HG02759 (cell line): ENCODE measurements around the gene CCDC187.
"Not testable (repeated sequence)": the region's sequence is repeated elsewhere in the genome, so short reads cannot be mapped to it uniquely, and the experiment has no call there.

Experiments used
- ATAC-seq: cut with Tn5 transposase; IDR thresholded peaks from one replicate; pipeline ENCODE4 v1.9.1; 2021; ENCODE audit warnings: mild to moderate bottlenecking, moderate library complexity; ENCODE audit not compliant: unreplicated experiment

The CCDC187 gene

DNA sequence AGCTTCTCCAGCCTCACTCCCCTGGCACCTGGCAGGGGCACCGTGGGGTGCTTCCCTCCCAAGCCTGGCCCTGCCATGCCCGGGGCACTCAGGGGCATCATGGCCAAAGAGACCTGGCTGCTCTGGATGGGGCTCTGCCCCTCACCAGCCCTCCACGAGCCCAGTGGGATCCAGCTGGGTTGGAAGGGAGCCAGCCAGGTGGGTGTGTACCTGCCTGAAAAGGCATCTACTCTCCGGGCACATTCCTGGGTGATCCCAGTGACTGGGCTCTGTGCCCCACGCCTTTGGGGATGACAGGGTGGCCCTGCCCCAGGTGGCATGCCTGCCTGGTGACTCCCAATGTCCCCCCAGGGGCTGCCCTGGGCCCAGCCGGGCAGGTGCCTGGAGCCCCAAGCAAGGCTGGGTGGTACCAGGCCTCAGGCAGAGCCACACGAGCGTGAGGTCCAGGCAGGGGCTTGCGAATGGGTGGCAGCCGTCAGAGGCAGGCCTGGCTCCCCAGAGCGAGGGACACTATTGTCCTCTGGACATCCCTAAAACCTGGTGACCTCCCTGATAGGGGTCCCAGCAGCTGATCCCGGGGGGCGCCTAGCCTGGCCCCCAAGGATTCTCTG, 24.2 kb upstream of the CCDC187 start:
- ATAC-seq: no peak

GRCh38 chr9:136327304-136327974, 23.5 kb upstream of the CCDC187 start, which contains the start of gene GPSM1:
Gene GPSM1, plus strand, starts transcription at chr9:136327539. Its CDS starts 157 bp downstream, at chr9:136327696.
- ATAC-seq: no peak

- no peak for ATAC-seq
These were observed 22.9 kb upstream of the CCDC187 start for GRCh38 chr9:136326761-136327303.

GRCh38 chr9:136326061-136326760, 22.3 kb upstream of the CCDC187 start:
- no peak for ATAC-seq

- no peak for ATAC-seq
These were observed 21.5 kb upstream of the CCDC187 start for GRCh38 chr9:136325358-136325757.

DNA sequence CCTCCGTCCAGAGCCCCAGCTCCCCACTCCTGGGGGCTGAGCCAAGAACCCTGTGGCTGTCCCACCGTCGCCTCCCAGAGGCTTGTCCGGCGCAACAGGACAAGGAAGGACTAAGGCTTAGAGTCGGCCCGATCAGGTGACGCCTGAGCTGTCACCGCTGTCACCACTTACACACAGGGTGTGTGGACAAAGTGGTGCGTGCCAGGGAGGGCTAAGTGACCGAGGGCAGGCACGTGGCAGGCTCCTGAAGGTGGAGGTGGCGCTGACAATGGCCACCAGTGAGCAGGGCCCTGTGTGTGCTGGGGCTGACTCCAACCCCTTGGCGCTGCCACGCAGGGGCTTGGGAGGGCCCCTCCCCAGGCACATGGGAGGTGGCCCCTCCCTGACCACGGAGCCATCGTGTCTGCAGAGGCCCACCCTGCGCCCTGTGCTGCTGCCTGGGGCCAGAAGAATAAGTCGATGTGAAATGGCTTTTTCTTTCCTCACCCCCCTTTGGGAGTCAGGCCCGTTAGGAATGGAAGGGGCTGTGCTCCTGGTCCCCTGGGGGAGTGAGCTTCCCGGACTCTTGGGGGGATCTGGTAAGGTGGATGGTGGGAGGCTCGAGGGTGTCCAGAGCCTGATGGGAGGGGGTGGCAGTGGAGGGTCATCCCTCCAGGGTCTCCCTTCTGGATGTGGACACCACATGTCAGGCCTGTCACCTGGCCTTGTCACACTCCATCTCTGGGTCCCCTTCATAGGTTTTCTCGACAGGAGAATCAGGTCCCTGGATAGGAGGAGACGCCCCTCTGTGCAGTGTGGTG, 20.8 kb upstream of the CCDC187 start:
- ATAC-seq: no peak

- ATAC-seq: no peak
These were observed 19.5 kb upstream of the CCDC187 start for GRCh38 chr9:136323371-136323789.

DNA sequence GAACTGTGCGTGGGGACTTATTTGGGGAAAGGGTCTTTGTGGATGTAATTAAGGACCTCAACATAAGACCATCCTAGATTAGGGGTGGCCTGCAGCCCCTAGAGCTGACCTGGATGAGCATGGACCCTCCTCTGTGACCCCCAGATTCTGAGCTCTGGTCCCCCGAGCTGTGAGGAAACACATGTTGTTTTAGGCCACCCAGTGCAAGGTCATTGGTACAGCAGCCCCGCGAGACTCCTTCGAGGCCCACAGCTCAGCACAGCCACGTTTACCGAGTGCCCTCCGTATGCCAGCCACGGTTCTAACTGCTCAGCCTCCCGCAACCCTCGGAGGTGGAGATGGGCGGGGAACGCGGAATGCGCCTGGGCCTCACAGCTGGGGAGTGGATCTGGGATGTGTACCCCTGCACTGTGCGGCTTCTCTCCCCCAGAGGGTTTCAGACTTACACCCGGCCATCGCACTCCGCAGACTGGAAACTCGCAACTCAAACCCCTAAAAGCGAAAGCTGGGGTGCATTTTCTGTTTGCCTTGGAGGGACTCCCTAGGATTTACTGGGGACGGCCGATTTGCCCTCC, 18.9 kb upstream of the CCDC187 start:
- no peak for ATAC-seq

GRCh38 chr9:136321561-136321960, 17.7 kb upstream of the CCDC187 start:
- no peak for ATAC-seq

GRCh38 chr9:136320972-136321371, 17.1 kb upstream of the CCDC187 start:
- not testable (repeated sequence) for ATAC-seq

- ATAC-seq: not testable (repeated sequence)
These were observed 16.1 kb upstream of the CCDC187 start for GRCh38 chr9:136319955-136320354.

GRCh38 chr9:136319244-136319643, 15.3 kb upstream of the CCDC187 start:
- not testable (repeated sequence) for ATAC-seq

- no peak for ATAC-seq
These were observed 14.9 kb upstream of the CCDC187 start for GRCh38 chr9:136318776-136319241.

GRCh38 chr9:136318111-136318775, 14.3 kb upstream of the CCDC187 start:
- ATAC-seq: no peak

GRCh38 chr9:136317695-136318094, 13.8 kb upstream of the CCDC187 start:
- ATAC-seq: no peak

DNA sequence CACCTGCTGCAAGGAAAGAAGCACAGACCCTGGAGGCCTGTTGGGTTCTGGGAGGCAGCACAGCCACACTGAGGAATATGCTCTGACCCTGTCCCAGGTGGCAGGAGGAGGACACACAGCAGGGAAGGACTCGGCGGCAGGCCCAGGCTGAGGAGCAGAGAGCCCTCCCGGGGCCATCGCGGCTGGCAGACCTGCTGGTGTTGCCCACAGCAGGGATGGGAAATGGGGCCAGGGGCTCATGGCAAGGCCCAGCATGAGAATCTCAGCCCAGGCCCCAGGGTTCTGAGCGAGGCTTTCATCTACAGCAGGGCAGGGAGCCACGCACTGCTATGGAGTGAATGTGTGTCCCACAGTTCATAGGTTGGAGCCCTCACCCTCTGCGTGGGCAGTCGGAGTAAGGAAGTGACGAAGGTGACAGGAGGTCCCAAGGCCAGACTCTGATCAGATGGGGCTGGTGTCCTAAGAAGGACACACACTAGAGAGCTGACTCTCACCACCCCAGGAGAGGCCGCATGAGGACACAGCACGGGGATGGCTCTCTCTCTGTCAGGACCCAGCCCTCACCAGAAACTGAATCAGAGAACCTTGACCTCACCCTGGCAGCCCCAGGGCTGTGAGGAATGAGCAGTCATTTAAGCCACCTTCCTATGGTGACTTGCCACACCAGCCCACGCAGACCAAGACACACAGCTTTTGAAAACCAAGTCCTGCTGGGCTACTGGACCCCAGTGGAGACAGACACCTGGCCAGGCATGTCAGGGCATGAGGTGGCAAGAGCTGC, 13.2 kb upstream of the CCDC187 start:
- no peak for ATAC-seq

DNA sequence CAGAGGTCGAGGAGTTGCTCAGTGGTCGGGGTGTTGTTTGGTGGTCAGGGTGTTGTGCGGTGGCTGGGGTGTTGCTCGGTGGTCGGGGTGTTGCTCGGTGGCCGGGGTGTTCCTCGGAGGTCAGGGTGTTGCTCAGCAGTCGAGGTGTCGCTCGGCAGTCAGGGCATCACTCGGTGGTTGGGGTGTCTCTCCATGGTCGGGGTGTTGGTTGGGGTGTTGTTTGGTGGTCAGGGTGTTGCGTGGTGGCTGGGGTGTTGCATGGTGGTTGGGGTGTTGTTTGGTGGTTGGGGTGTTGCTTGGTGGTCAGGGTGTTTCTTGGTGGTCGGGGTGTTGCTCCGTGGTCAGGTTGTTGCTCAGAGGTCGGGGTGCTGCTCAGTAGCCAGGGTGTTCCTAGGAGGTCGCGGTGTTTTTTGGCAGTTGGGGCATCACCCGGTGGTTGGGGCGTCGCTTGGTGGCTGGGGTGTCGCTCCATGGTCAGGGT, 12.4 kb upstream of the CCDC187 start:
- ATAC-seq: no peak

GRCh38 chr9:136314944-136315343, 11.1 kb upstream of the CCDC187 start:
- no peak for ATAC-seq

- no peak for ATAC-seq
These were observed 10.1 kb upstream of the CCDC187 start for GRCh38 chr9:136314056-136314416.
